PFSK-1 (cell line): Measurements from ENCODE around the gene MS4A15.

Source experiments
- FOXP2 ChIP-seq: optimal IDR thresholded peaks from 2 replicates; pipeline ENCODE3; 2011; ENCODE audit warnings: borderline replicate concordance, control low read depth, inconsistent platforms; ENCODE audit not compliant: insufficient read depth; ENCODE audit errors: extremely low read length, extremely low read depth
- POLR2AphosphoS5 ChIP-seq: IDR thresholded peaks from 2 replicates; pipeline ENCODE4 v1.6.1; 2012; ENCODE audit warnings: low read depth, mild to moderate bottlenecking, control low read depth, low read length, moderate library complexity
- SIN3A ChIP-seq: IDR thresholded peaks from 2 replicates; pipeline ENCODE4 v1.6.1; 2012; ENCODE audit warnings: mild to moderate bottlenecking, low read length, moderate library complexity, borderline replicate concordance; ENCODE audit not compliant: insufficient read depth
- TAF1 ChIP-seq: IDR thresholded peaks from 2 replicates; pipeline ENCODE4 v1.6.1; 2012; ENCODE audit warnings: low read length, control low read depth, borderline replicate concordance; ENCODE audit not compliant: insufficient read depth
- TF ChIP-seq, protein P1 (sequence below), 2 experiments: IDR thresholded peaks; 2 replicates each; pipeline versions ENCODE4 v1.6.1 to v1.8.0; 2011 to 2012; ENCODE audit warnings: low read depth in 2 of 2, low read length in 2 of 2, control low read depth in 1 of 2, inconsistent platforms in 1 of 2, mild to moderate bottlenecking in 1 of 2, moderate library complexity in 1 of 2; ENCODE audit not compliant: insufficient read depth in 1 of 2

MS4A15 gene

DNA sequence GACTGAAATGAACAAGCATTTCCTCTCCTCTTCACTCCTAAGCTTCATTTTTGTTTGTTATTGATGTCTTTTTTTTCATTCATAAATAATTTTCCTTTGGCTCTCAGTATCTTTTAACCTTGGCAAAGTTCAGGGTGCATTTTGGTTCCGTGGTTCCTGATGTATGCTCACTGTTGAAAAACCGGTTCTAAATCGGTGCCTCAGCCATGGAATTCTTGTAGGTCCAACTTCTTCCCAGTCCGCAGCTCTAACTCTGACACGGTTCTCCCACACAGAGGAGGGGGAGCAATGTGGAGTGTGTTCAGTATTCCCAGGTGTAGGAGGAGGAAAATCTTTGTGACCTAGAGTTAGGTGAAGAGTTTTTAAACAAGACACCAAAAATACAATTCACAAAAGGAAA is 12.6 kb upstream of the MS4A15 start:
- TF ChIP-seq FOXP2 (no peak), SIN3A (no peak), TAF1 (no peak), POLR2AphosphoS5 (no peak)
- TF ChIP-seq, protein P1, sequence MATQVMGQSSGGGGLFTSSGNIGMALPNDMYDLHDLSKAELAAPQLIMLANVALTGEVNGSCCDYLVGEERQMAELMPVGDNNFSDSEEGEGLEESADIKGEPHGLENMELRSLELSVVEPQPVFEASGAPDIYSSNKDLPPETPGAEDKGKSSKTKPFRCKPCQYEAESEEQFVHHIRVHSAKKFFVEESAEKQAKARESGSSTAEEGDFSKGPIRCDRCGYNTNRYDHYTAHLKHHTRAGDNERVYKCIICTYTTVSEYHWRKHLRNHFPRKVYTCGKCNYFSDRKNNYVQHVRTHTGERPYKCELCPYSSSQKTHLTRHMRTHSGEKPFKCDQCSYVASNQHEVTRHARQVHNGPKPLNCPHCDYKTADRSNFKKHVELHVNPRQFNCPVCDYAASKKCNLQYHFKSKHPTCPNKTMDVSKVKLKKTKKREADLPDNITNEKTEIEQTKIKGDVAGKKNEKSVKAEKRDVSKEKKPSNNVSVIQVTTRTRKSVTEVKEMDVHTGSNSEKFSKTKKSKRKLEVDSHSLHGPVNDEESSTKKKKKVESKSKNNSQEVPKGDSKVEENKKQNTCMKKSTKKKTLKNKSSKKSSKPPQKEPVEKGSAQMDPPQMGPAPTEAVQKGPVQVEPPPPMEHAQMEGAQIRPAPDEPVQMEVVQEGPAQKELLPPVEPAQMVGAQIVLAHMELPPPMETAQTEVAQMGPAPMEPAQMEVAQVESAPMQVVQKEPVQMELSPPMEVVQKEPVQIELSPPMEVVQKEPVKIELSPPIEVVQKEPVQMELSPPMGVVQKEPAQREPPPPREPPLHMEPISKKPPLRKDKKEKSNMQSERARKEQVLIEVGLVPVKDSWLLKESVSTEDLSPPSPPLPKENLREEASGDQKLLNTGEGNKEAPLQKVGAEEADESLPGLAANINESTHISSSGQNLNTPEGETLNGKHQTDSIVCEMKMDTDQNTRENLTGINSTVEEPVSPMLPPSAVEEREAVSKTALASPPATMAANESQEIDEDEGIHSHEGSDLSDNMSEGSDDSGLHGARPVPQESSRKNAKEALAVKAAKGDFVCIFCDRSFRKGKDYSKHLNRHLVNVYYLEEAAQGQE (IDR thresholded peaks at IDR 0.05; ENCODE audit: insufficient read depth in 1 of 2, low read depth in 2 of 2, low read length in 2 of 2): no peak

DNA sequence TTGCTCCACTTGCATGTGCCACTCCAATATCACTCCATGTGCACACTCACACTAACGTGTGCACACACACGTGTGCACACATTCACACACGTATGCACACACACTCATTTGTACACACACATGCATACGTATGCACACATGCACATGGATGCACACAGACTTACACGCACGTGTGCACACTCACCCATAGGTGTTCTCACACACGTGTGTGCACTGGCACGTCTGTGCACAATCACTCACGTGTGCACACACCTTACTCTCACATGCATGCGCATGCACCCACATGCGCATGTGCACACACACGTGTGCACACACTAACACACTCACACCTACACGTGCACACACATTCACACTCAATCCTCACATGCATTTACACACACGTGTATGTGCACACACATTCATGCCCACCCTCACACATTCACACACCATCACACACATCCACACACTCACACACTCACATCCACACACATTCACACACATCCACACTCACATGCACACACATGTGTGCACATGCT is 9.3 kb upstream of the MS4A15 start:
- no peak for TF ChIP-seq TAF1
- no peak for TF ChIP-seq SIN3A
- TF ChIP-seq, protein P1 (IDR thresholded peaks at IDR 0.05; ENCODE audit: insufficient read depth in 1 of 2, low read depth in 2 of 2, low read length in 2 of 2): no peak
- TF ChIP-seq FOXP2: no peak
- no peak for TF ChIP-seq POLR2AphosphoS5

DNA sequence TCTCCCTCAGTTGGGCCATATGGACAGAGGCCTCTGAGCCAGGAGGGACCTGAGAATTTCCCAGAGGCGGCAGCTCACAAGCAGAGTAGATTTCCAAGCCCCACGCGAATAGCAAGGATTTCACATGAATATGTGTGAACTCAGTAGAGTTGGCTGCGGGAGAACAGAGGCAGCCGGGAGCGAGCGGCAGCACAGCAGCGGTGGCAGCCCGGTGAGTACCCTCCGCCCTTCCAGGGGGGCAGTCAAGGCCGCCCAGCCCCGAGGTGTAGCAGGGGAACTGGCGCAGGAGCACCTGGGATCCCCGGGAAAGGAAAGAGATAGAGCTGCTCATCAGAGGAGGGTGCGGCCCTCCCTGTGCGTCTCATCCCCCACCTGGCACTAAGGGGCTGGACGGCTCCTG is 8.4 kb upstream of the MS4A15 start:
- TF ChIP-seq, protein P1 (IDR thresholded peaks at IDR 0.05; ENCODE audit: insufficient read depth in 1 of 2, low read depth in 2 of 2, low read length in 2 of 2): no peak
- TF ChIP-seq FOXP2 (no peak), SIN3A (no peak), TAF1 (no peak), POLR2AphosphoS5 (no peak)

DNA sequence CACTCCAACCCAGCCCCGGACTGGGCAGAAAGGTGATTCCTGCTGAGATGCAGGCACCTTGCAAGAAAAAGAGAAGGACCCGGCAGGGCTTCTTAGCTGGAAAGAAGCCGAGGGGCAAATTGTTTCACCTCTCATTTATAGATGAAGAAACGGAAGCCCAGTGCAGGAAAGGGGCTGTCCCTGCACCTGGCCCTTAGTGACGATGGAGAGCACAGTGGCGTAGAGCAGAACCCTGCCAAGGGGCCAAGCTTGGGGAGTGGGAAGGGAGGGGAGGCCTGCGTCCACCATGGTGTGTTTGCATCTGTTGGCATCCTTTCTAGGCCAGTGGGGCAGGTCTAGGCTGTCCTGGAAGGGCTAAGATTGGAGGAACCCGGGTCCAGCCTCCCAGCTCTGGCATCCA is 7.8 kb upstream of the MS4A15 start:
- no peak for TF ChIP-seq TAF1
- TF ChIP-seq, protein P1 (IDR thresholded peaks at IDR 0.05; ENCODE audit: insufficient read depth in 1 of 2, low read depth in 2 of 2, low read length in 2 of 2): no peak
- TF ChIP-seq POLR2AphosphoS5: no peak
- no peak for TF ChIP-seq SIN3A
- no peak for TF ChIP-seq FOXP2

DNA sequence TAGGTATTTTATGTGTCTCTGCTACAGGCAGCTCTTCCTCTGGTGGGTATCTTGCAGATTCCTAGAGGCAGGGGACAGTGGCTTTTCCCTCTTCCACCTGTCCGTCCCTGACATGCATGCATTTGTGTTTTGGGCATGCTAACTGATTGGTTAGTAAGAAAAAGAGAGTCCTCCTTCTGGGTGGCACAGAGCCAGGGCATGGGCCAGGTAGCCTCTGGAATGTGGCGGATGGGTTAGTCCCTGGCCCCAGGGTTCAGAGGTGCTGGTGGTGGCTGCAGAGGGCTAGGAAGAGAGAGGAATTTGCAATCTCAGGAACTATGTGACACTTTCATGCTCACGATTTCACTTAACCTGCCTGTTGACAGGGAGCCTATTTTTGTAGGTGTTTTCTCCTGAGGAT is 5.8 kb upstream of the MS4A15 start:
- TF ChIP-seq, protein P1 (IDR thresholded peaks at IDR 0.05; ENCODE audit: insufficient read depth in 1 of 2, low read depth in 2 of 2, low read length in 2 of 2): no peak
- TF ChIP-seq SIN3A (no peak), TAF1 (no peak), FOXP2 (no peak), POLR2AphosphoS5 (no peak)
